Esophagus (tissue), 2 donors: ENCODE measurements around the gene DBH. TPM values are rescaled to one million over a fixed set of nuclear protein-coding genes. Genes with fewer than 3 reads are reported as not detected.

ENCODE experiments used
- H3K27ac ChIP-seq, 2 donors: one replicate each; pipeline ENCODE4 v1.5.1; 2013; ENCODE audit warnings: low read depth in 2 of 2, mild to moderate bottlenecking in 2 of 2, inconsistent platforms in 1 of 2, low read length in 1 of 2, moderate library complexity in 1 of 2
- H3K27me3 ChIP-seq, 2 donors: one replicate each; pipeline ENCODE4 v1.6.1; 2013; ENCODE audit warnings: low read length in 2 of 2, control low read depth in 1 of 2, mild to moderate bottlenecking in 1 of 2; ENCODE audit not compliant: insufficient read depth in 2 of 2, control insufficient read depth in 1 of 2
- H3K36me3 ChIP-seq, 2 donors: one replicate each; pipeline ENCODE4 v1.6.1; 2013; ENCODE audit warnings: low read length in 1 of 2; ENCODE audit not compliant: control insufficient read depth in 2 of 2, insufficient read depth in 2 of 2
- H3K4me1 ChIP-seq, 2 donors: one replicate each; pipeline ENCODE4 v1.6.1; 2013; ENCODE audit warnings: low read length in 1 of 2; ENCODE audit not compliant: control insufficient read depth in 2 of 2, insufficient read depth in 2 of 2
- H3K4me3 ChIP-seq, 2 donors: one replicate each; pipeline ENCODE4 v1.5.1; 2013; ENCODE audit warnings: low read length in 2 of 2, mild to moderate bottlenecking in 2 of 2, low read depth in 1 of 2, moderate library complexity in 1 of 2
- H3K9me3 ChIP-seq, 2 donors: one replicate each; pipeline ENCODE4 v1.6.1; 2013; ENCODE audit warnings: mild to moderate bottlenecking in 2 of 2, low read depth in 1 of 2, low read length in 1 of 2, moderate library complexity in 1 of 2; ENCODE audit not compliant: control insufficient read depth in 2 of 2, insufficient read depth in 1 of 2
- WGBS, 2 donors: extraction: QIAGEN DNeasy Blood & Tissue Kit; methylation state at CpG; one replicate each; pipeline ENCODE4 v1.1.7; 2013; 5-methylcytosine and 5-hydroxymethylcytosine counted together
- polyA plus RNA-seq, 2 donors: library from polyadenylated mRNA; stranded (reverse); fragments of 200-250 nt; gene quantifications; one replicate each; pipeline ENCODE4 v1.2.3, GENCODE V29; 2013
- donor health status: healthy with polysubstance abuse.
- donor health status: Bipolar disorder and iron deficiency.

The DBH gene
- polyA plus RNA-seq, 2 donors: 0.01 TPM; not detected in 1

- Histone ChIP-seq H3K36me3 (no peaks in the 10 kb centered on the region), H3K9me3 (no peaks in the 10 kb centered on the region), H3K27me3 (peaks cover 0 to 4% of the 10 kb centered on the region in 2 donors), H3K4me3 (no peak overlapping the region), H3K4me1 (peaks cover 0 to 7% of the 10 kb centered on the region in 2 donors), H3K27ac (no peak overlapping the region)
- 56 to 58% methylated on average over 12 of the region's 12 CpGs for WGBS, 2 donors
Observed at GRCh38 chr9:133706307-133707050, 70.3 kb downstream of the DBH start.

- WGBS, 2 donors: 59 to 69% methylated on average over 17 of the region's 17 CpGs
- Histone ChIP-seq H3K27ac (no peak overlapping the region), H3K4me1 (peaks cover 0 to 4% of the 10 kb centered on the region in 2 donors), H3K9me3 (no peaks in the 10 kb centered on the region), H3K36me3 (no peaks in the 10 kb centered on the region), H3K4me3 (no peak overlapping the region), H3K27me3 (peaks cover 0 to 4% of the 10 kb centered on the region in 2 donors)
Observed at GRCh38 chr9:133707065-133707762, 71.1 kb downstream of the DBH start.

- no peak overlapping the region for H3K4me3 ChIP-seq
Observed at GRCh38 chr9:133707763-133708245, 71.6 kb downstream of the DBH start.

GRCh38 chr9:133708246-133709014 lies 72.3 kb downstream of the DBH start:
- no peak overlapping the region for H3K27ac ChIP-seq
- H3K36me3 ChIP-seq: no peaks in the 10 kb centered on the region
- no peaks in the 10 kb centered on the region for H3K27me3 ChIP-seq
- H3K4me1 ChIP-seq: no peaks in the 10 kb centered on the region
- WGBS, 2 donors: 86 to 87% methylated on average over 30 of the region's 30 CpGs
- no peaks in the 10 kb centered on the region for H3K9me3 ChIP-seq
- no peak overlapping the region for H3K4me3 ChIP-seq

More at GRCh38 chr9:133707763-133708245, 71.6 kb downstream of the DBH start:
- peaks cover 0 to 3% of the 10 kb centered on the region in 2 donors for H3K27me3 ChIP-seq
- H3K9me3 ChIP-seq: no peaks in the 10 kb centered on the region
- no peak overlapping the region for H3K27ac ChIP-seq
- no peaks in the 10 kb centered on the region for H3K36me3 ChIP-seq
- 80 to 88% methylated on average over 15 of the region's 15 CpGs for WGBS, 2 donors
- peaks cover 0 to 4% of the 10 kb centered on the region in 2 donors for H3K4me1 ChIP-seq

Other genes starting within 250 kb of the DBH start
- 10 to 100 TPM; 10.6 to 15.2 TPM for gene REXO4, start 218.4 kb upstream of the DBH start, polyA plus RNA-seq
- 1 to 10 TPM; 1.2 to 4.3 TPM for gene ADAMTS13, start 214.0 kb upstream of the DBH start, polyA plus RNA-seq
- gene CACFD1, start 176.4 kb upstream of the DBH start, polyA plus RNA-seq: 1 to 10 TPM; 7.0 to 7.9 TPM
- gene SLC2A6, start 157.3 kb upstream of the DBH start, polyA plus RNA-seq: under 1 TPM; 0.69 TPM
- gene MYMK, start 111.4 kb upstream of the DBH start, polyA plus RNA-seq: not detected
- 1 to 10 TPM in 1 of 2 donors, under 1 TPM in 1; 0.60 to 1.0 TPM for gene ADAMTSL2, start 101.7 kb upstream of the DBH start, polyA plus RNA-seq
- gene FAM163B, start 27.0 kb upstream of the DBH start, polyA plus RNA-seq: not detected
- gene SARDH, start 102.0 kb downstream of the DBH start, polyA plus RNA-seq: under 1 TPM; 0.20 TPM